IMR-90 (cell line): ENCODE results near the gene GAB1. TPM values are rescaled to one million over a fixed set of nuclear protein-coding genes. Genes with fewer than 3 reads are reported as not detected.

Experiments
- ATAC-seq: fragments of 200-7000 bp; cut with Tn5 transposase; 2 replicates; pipeline ENCODE4 v1.9.1; 2020; ENCODE audit warnings: low read depth, mild to moderate bottlenecking, moderate library complexity
- BruUV-seq: library from RNA; stranded (reverse); fragments of 400-500 nt; replicated peaks from 2 replicates; lab custom pipeline; 2021; lab: Mats Ljungman, UMichigan
- CTCF ChIA-PET: fragments of 300-600 bp; formaldehyde crosslinking; extraction: SDS; loops from one replicate; lab custom pipeline; 2021; ENCODE audit warnings: antibody characterized with exemption; lab: Yijun Ruan, JAX
- POLR2A ChIA-PET: fragments of 300-600 bp; sonication (Branson Sonifier 250); formaldehyde crosslinking; loops from one replicate; lab custom pipeline; 2022; ENCODE audit warnings: antibody characterized with exemption; ENCODE audit not compliant: unreplicated experiment; lab: Charles Lee
- DNase-seq: peaks from one replicate; pipeline ENCODE4 v3.0.0; 2013
- H2AFZ ChIP-seq: replicated peaks from 2 replicates; pipeline ENCODE3; 2013; ENCODE audit warnings: low read length, mild to moderate bottlenecking; ENCODE audit not compliant: poor library complexity
- H2AK5ac ChIP-seq: 2 replicates; pipeline ENCODE4 v1.6.1; 2013; ENCODE audit warnings: low read depth, low read length, inconsistent platforms
- H2AK9ac ChIP-seq: replicated peaks from 2 replicates; pipeline ENCODE3; 2013; ENCODE audit warnings: mild to moderate bottlenecking, low read depth, low read length, moderate library complexity; ENCODE audit not compliant: poor library complexity
- H2BK120ac ChIP-seq: 2 replicates; pipeline ENCODE4 v1.6.1; 2013; ENCODE audit warnings: low read depth, low read length, inconsistent platforms
- H2BK15ac ChIP-seq: 3 replicates; pipeline ENCODE4 v1.6.1; 2013; ENCODE audit warnings: low read depth, low read length, inconsistent platforms
- H2BK20ac ChIP-seq: 2 replicates; pipeline ENCODE4 v1.6.1; 2013; ENCODE audit warnings: low read depth, mild to moderate bottlenecking, inconsistent platforms, low read length, moderate library complexity
- H2BK5ac ChIP-seq: 2 replicates; pipeline ENCODE4 v1.6.1; 2013; ENCODE audit warnings: mild to moderate bottlenecking, low read depth, low read length, inconsistent platforms; ENCODE audit not compliant: poor library complexity, severe bottlenecking
- H3K14ac ChIP-seq: replicated peaks from 2 replicates; pipeline ENCODE4 v1.6.1; 2013; ENCODE audit warnings: low read depth, low read length, inconsistent platforms
- H3K18ac ChIP-seq: 2 replicates; pipeline ENCODE4 v1.6.1; 2013; ENCODE audit warnings: low read depth, low read length, control low read depth
- H3K23ac ChIP-seq: 2 replicates; pipeline ENCODE4 v1.6.1; 2013; ENCODE audit warnings: low read depth, low read length, inconsistent platforms
- H3K27ac ChIP-seq: 2 replicates; pipeline ENCODE4 v1.5.1; 2013; ENCODE audit warnings: mild to moderate bottlenecking, control low read depth, low read length; ENCODE audit not compliant: insufficient read depth
- H3K27me3 ChIP-seq: 2 replicates; pipeline ENCODE4 v1.6.1; 2013; ENCODE audit warnings: low read length; ENCODE audit not compliant: control insufficient read depth, insufficient read depth
- H3K36me3 ChIP-seq: 2 replicates; pipeline ENCODE4 v1.6.1; 2013; ENCODE audit warnings: low read length, mixed read lengths; ENCODE audit not compliant: control insufficient read depth, insufficient read depth
- H3K4ac ChIP-seq: 2 replicates; pipeline ENCODE4 v1.6.1; 2013; ENCODE audit warnings: low read depth, low read length, inconsistent platforms
- H3K4me1 ChIP-seq: 2 replicates; pipeline ENCODE4 v1.6.1; 2013; ENCODE audit warnings: low read length, mixed read lengths; ENCODE audit not compliant: control insufficient read depth, insufficient read depth
- H3K4me2 ChIP-seq: 2 replicates; pipeline ENCODE4 v1.6.1; 2013; ENCODE audit warnings: low read depth, mild to moderate bottlenecking, control low read depth, low read length, moderate library complexity
- H3K4me3 ChIP-seq: 2 replicates; pipeline ENCODE4 v1.5.1; 2013; ENCODE audit warnings: low read depth, mild to moderate bottlenecking, control low read depth, low read length, moderate library complexity; ENCODE audit not compliant: insufficient read depth
- H3K56ac ChIP-seq: 2 replicates; pipeline ENCODE4 v1.6.1; 2013; ENCODE audit warnings: low read length, inconsistent platforms; ENCODE audit not compliant: insufficient read depth; ENCODE audit errors: extremely low read depth
- H3K79me1 ChIP-seq, 2 experiments: 2 replicates each; pipeline ENCODE4 v1.6.1; 2013; ENCODE audit warnings: low read length in 2 of 2, inconsistent platforms in 1 of 2, low read depth in 1 of 2
- H3K9ac ChIP-seq: 2 replicates; pipeline ENCODE4 v1.6.1; 2013; ENCODE audit warnings: low read depth, low read length, control low read depth
- H3K9me1 ChIP-seq: 2 replicates; pipeline ENCODE4 v1.6.1; 2013; ENCODE audit warnings: low read length, inconsistent platforms; ENCODE audit not compliant: insufficient read depth
- H3K9me3 ChIP-seq: 2 replicates; pipeline ENCODE4 v1.6.1; 2013; ENCODE audit warnings: low read length; ENCODE audit not compliant: control insufficient read depth, insufficient read depth
- H4K20me1 ChIP-seq: 2 replicates; pipeline ENCODE4 v1.6.1; 2013; ENCODE audit warnings: low read length, inconsistent platforms; ENCODE audit not compliant: insufficient read depth
- H4K5ac ChIP-seq: 2 replicates; pipeline ENCODE4 v1.6.1; 2013; ENCODE audit warnings: mild to moderate bottlenecking, low read depth, low read length, control low read depth
- H4K8ac ChIP-seq, 2 experiments: 2 replicates each; pipeline ENCODE4 v1.6.1; 2013; ENCODE audit warnings: low read depth in 2 of 2, low read length in 2 of 2, control low read depth in 1 of 2, inconsistent platforms in 1 of 2
- H4K91ac ChIP-seq: 2 replicates; pipeline ENCODE4 v1.6.1; 2013; ENCODE audit warnings: low read depth, low read length, inconsistent platforms; ENCODE audit not compliant: insufficient read depth
- BHLHE40 ChIP-seq: fragments of 150-350 bp; IDR thresholded peaks from 2 replicates; pipeline ENCODE4 v1.6.1; 2016; ENCODE audit warnings: mild to moderate bottlenecking, low read depth, low read length
- CEBPB ChIP-seq: IDR thresholded peaks from 2 replicates; pipeline ENCODE4 v1.6.1; 2012; ENCODE audit warnings: low read depth, low read length, improper control_type of control experiment
- FOS ChIP-seq: fragments of 150-350 bp; IDR thresholded peaks from 2 replicates; pipeline ENCODE4 v1.6.1; 2016; ENCODE audit warnings: low read depth, low read length
- NFE2L2 ChIP-seq: fragments of 150-350 bp; IDR thresholded peaks from 2 replicates; pipeline ENCODE4 v1.6.1; 2016; ENCODE audit warnings: low read depth, mild to moderate bottlenecking, low read length
- POLR2A ChIP-seq: IDR thresholded peaks from 2 replicates; pipeline ENCODE4 v1.6.1; 2012; ENCODE audit warnings: mild to moderate bottlenecking, low read depth, low read length
- RAD21 ChIP-seq: IDR thresholded peaks from 2 replicates; pipeline ENCODE4 v1.6.1; 2012; ENCODE audit warnings: low read length, improper control_type of control experiment
- RCOR1 ChIP-seq: IDR thresholded peaks from 2 replicates; pipeline ENCODE4 v1.6.1; 2012; ENCODE audit warnings: mild to moderate bottlenecking, low read length, improper control_type of control experiment; ENCODE audit not compliant: insufficient replicate concordance
- WGBS, 2 experiments: methylation state at CpG; one replicate each; pipeline versions ENCODE4 v1.1.5 to v1.1.7; 2013; ENCODE audit warnings: missing lambda C conversion rate in 2 of 2; ENCODE audit not compliant: insufficient read length in 1 of 2; ENCODE audit errors: extremely low coverage in 2 of 2; 5-methylcytosine and 5-hydroxymethylcytosine counted together
- dilution Hi-C: fragments of 300-500 bp; cut with HindIII; formaldehyde crosslinking; loops from one replicate; pipeline ENCODE4 v1.14.3; 2018; ENCODE audit warnings: low sequenced_read_pairs; ENCODE audit not compliant: unreplicated experiment
- in situ Hi-C: fragments of 300-500 bp; cut with MboI; formaldehyde crosslinking; loops from 3 replicates; pipeline ENCODE4 v1.14.3; 2019; ENCODE audit warnings: low sequenced_read_pairs, inconsistent platforms, mixed read lengths
- intact Hi-C: fragments of 100-400 bp; cut with micrococcal nuclease; formaldehyde crosslinking; loops from 2 replicates; pipeline ENCODE4 v1.10.0; 2022
- polyA plus RNA-seq, 3 experiments: library from polyadenylated mRNA; depleted of rRNA; stranded (reverse); fragments of >200 nt; gene quantifications; 2 replicates each; pipeline ENCODE4 v1.2.3, GENCODE V29; 2012; ENCODE audit warnings: low replicate concordance in 1 of 3
- total RNA-seq: library from RNA; depleted of rRNA; stranded (reverse); fragments of >200 nt; gene quantifications from 2 replicates; pipeline ENCODE4 v1.2.3, GENCODE V29; 2012
- TF ChIP-seq, protein P1 (sequence below): fragments of 150-350 bp; IDR thresholded peaks from 2 replicates; pipeline ENCODE4 v1.6.1; 2016; ENCODE audit warnings: low read depth, mild to moderate bottlenecking, low read length, moderate library complexity, borderline replicate concordance

The GAB1 gene
- total and polyA plus RNA-seq, 2 of the 4 experiments (the other 2 are of a cell fraction), result 2.8 to 12.0 TPM

DNA sequence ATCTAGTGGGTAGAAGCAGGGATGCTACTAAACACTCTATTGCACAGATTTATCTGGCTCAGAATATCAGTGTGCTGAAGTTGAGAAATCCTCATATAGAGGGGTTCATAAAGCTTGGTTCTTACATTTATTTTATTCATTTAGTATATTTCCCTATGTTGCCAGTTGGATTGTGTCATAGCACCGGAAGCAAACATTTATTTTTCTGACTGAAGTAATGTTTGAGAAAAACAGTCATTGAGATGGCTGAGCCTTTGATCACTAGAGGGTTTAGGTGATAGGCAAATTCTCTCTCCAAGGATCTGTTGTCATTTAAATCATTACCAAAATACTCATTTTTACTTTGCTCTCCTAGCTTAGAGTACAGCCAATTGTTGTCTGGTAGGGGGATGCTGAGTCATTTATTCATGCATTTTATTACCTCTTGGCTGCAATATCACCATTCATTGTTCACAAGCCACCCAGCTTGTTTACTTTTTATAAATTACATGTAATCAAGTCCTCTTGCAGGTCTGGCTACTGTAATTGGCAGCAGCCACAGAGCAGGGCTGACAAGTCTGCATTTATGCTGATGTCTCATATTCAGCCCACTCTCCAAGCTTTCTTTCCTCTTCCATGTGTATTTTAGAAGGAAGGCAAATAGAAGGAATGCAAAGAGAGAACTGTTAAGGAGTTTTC is 15.2 kb downstream of the GAB1 start (continued):
- TF ChIP-seq NFE2L2, result no peak

DNA sequence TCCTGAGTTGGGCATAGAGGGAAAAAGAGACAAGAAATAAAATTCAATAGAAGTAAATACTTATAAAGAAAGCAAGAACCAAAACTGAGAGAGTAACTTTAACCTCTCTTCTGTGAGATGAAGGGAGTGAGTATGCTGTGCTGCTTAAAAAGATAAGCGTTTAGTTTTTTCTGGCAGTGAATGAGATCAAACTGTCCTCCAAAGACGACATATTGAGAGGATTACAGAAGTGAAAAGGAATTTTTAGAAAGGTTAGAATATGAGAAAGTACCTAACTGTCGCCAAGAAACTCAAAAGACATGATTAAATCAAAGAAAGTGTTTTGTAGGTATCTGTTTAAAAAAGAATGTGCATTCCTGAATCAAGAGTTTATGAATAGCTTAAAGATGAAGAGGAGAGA is 16.0 kb downstream of the GAB1 start:
- no peak overlapping the region for H4K91ac ChIP-seq
- POLR2A ChIA-PET, result no interaction called here
- no peak overlapping the region for H2BK5ac ChIP-seq
- intact Hi-C loops (no loop called here), dilution Hi-C loops (no loop called here), in situ Hi-C loops (no loop called here)
- DNase-seq (no peak), ATAC-seq (no peak)
- BruUV-seq, result no TSS peak
- 40% methylated on average over 1 of the region's 3 CpGs; no CpG with 5 or more reads in 1 of the 2 experiments for WGBS, 2 experiments
- H2BK20ac ChIP-seq, result no peak overlapping the region
- H2AFZ ChIP-seq, result no peak overlapping the region
- no peak overlapping the region for H3K4me2 ChIP-seq
- no peak overlapping the region for H3K56ac ChIP-seq
- TF ChIP-seq RAD21 (no peak), POLR2A (no peak), FOS (no peak), BHLHE40 (no peak), RCOR1 (no peak), CEBPB (no peak), NFE2L2 (no peak)
- TF ChIP-seq, protein P1, sequence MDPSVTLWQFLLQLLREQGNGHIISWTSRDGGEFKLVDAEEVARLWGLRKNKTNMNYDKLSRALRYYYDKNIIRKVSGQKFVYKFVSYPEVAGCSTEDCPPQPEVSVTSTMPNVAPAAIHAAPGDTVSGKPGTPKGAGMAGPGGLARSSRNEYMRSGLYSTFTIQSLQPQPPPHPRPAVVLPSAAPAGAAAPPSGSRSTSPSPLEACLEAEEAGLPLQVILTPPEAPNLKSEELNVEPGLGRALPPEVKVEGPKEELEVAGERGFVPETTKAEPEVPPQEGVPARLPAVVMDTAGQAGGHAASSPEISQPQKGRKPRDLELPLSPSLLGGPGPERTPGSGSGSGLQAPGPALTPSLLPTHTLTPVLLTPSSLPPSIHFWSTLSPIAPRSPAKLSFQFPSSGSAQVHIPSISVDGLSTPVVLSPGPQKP, result no peak
- no peak overlapping the region for H2BK15ac ChIP-seq
- H3K4me3 ChIP-seq, result no peak overlapping the region
- no peak overlapping the region for H3K4ac ChIP-seq
- no peak overlapping the region for H3K14ac ChIP-seq
- CTCF ChIA-PET, result no interaction called here
- no peak overlapping the region for H3K23ac ChIP-seq
- no peak overlapping the region for H2AK5ac ChIP-seq
- no peaks in the 10 kb centered on the region for H3K27me3 ChIP-seq
- H3K18ac ChIP-seq, result no peak overlapping the region
- no peak overlapping the region for H3K9ac ChIP-seq
- no peaks in the 10 kb centered on the region for H3K36me3 ChIP-seq
- H3K27ac ChIP-seq, result no peak overlapping the region
- H3K4me1 ChIP-seq, result peaks cover 24% of the 10 kb centered on the region
- peaks cover 15 to 42% of the 10 kb centered on the region in 2 experiments for H3K79me1 ChIP-seq
- no peak overlapping the region for H4K8ac ChIP-seq
- H4K5ac ChIP-seq, result no peak overlapping the region
- H4K20me1 ChIP-seq, result no peaks in the 10 kb centered on the region; the same call in 1 of the 2 replicates
- no peak overlapping the region for H2BK120ac ChIP-seq
- H2AK9ac ChIP-seq, result no peak overlapping the region
- H3K9me1 ChIP-seq, result peaks cover 5% of the 10 kb centered on the region; the same call in 1 of the 2 replicates
- no peaks in the 10 kb centered on the region for H3K9me3 ChIP-seq
